Measurements from ENCODE around the gene SLC22A16.

SLC22A16 gene

DNA sequence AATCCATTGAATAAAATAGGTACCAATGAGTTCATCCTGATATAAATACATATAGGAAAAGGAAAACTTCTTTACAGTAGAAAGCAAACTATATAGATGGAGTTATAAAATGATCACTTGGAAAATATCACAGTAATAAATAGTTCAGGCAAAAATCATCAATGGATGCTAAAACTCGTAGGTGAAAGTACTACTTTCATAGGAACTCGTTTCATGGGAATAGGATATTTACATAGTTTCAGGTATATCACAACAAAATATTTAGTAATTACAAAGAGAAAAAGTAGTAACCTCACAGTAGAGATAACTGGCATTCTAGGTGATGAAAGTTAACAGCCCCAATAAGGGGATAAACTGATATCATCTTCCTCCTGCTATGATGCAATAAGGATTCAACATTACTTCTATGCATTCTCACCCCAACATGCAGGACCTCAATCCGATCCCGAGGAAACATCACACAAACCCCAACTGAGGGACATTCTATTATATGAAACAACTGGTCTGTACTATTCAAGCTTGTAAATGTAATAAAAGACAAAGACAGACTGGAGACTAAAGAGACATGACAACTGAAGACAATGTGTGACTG is 74.7 kb downstream of the SLC22A16 start:
- no peak for DNase-seq (ENCODE audit: low read depth)

DNA sequence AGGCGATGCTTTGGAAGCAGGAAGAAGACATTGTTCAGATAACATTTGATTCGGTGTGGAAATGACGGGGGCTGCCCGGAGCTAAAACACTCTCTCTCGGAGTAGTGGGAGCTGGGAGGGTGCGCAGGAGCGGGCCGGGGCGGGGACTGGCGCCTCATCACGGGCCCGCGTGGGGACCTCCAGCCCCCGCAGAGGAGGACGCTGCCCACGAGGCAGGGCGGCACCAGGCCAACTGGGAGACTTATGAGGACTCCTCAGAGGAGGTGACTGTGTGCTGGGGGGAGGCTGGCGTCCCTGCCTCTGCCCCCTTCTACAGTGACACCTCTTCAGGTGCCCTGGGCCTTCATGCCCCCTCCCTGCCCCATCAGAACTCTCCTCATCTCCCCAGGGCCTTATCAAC is 76.2 kb downstream of the SLC22A16 start:
- DNase-seq (ENCODE audit: low read depth): no peak

DNA sequence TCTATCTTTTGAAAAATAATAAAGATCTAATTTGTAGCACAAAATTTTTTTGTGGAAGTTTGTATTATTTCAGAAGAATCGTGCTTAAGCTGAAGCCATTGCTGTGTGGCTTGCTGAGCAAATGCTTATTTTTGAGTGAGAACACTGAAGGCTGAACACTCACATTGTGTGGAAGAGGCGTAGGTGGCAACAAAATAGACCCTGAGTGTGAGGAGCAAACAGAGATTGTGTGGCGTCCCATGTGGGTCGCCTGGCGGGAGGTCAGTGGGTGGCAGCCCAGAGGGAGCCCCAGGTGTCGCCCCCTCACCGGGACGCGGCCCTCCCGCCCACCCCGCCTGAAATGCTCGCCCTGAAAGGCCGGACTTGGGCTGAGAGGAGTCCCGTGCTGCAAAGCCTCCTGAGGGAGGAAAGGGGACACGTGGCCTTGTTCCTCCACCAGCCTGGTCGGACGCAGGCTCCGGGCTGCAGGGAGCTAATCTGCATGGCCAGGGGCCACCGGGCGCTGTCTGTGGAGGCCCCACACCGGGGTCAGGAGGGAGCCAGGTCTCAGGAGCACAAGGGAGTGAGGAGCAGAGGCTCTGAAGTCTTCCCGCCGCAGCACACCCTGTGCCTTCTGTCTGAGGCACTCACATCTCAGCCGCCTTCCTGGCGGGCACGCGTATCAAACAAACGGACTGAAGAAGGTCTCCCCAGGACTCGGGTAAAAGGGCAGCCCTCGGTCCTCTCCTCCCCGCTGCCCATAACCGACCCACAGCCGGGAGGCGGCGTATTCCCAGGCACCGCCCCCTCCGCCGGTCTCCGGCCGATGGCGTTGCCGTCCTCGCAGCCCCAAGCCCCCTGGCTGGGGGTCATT is 77.0 kb downstream of the SLC22A16 start:
- no peak for DNase-seq (ENCODE audit: low read depth)

DNA sequence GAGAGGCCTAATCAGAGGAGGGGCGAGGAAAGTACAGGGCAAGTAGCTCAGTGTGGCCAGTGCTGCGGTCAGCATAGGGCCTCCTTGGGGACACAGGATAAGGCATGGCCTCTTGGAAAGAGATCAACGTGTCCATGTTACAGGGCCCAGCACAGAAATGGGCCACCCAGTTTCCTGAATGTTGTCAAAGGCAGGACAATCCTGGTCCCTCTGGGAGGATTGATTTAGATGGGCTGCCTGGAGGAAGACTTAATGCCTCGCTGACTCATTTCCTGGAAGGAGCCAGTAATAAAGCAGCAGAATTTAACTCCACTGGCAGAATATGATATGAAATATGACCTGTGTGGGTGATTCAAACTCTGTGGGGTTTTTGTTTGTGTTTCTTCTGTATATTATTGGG is 77.6 kb downstream of the SLC22A16 start:
- no peak for DNase-seq (ENCODE audit: low read depth)

DNA sequence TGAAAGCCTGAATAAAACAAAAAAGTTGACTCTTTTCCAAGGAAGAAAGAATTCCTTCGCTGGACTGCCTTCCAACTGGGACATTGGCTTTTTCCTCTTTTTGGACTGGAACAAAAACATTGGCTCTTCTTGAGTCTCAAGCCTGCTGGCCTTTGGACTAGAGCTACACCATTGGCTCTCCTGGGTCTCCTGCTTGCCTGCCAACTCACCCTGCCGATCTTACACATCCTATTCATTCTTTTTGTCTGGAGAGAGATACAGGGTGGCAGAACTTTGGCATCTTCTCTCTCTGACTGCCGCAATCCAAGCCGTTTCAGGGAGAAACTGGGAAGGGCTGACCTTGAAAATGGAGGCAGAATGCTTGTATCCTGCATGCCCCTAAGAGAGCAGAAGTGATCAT is 81.2 kb downstream of the SLC22A16 start:
- DNase-seq (ENCODE audit: low read depth): no peak

DNA sequence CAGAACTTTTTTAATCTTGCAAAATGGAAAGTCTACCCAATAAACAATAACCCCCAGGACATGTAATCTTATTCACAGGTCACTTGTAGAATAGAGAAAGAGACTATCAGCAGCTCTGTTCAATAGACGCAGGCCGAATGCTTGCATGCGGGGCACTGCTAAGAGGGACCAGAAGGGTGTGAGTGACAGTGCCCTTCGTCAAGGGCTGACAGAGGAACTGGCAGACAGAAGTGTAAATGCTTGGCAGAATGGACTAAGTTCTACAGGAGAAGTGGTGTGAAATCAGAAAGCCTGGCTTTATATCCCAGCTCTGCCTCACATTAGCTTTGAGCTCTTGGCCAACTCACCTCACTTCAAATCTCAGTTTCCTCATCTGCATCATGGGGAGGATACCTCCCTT is 82.0 kb downstream of the SLC22A16 start:
- DNase-seq (ENCODE audit: low read depth): no peak

DNA sequence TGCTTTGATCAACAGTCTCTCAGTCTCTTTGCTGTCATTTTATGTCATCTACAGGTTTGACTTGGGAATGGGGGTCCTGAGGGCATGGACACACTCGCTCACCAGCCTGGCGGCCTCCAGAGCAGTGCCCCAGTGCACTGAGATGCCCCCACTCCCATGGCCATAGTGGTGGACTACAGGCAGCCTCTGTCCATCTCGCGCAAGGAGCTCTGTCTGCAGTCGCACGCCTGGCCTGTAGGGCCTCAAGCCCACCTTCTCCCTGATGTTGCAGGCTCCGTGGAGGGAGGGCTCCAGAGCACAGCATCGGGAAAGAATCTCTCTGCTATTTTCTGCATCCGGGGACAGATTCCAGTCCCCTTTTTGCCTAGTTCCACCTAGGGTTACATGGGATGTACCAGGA is 83.7 kb downstream of the SLC22A16 start:
- DNase-seq (ENCODE audit: low read depth): no peak

DNA sequence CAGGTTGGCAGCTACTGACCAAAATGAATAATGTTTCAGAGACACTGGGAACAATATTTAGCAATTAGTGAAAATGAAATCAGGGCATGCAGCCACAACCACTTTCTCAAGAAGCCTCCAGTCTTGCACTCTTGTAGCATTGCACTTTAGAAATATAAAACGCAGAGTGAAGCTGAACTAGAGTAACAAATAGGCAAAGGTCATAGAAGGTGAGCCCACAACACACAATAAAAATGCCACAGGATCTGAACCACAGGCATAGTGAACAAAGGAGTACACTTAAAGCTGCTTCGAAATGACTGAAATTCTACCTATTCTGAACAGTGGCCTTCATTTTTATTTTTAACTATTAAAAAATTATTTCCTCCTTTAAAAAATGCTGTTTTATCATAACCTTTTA is 86.0 kb downstream of the SLC22A16 start:
- no peak for DNase-seq (ENCODE audit: low read depth)

DNA sequence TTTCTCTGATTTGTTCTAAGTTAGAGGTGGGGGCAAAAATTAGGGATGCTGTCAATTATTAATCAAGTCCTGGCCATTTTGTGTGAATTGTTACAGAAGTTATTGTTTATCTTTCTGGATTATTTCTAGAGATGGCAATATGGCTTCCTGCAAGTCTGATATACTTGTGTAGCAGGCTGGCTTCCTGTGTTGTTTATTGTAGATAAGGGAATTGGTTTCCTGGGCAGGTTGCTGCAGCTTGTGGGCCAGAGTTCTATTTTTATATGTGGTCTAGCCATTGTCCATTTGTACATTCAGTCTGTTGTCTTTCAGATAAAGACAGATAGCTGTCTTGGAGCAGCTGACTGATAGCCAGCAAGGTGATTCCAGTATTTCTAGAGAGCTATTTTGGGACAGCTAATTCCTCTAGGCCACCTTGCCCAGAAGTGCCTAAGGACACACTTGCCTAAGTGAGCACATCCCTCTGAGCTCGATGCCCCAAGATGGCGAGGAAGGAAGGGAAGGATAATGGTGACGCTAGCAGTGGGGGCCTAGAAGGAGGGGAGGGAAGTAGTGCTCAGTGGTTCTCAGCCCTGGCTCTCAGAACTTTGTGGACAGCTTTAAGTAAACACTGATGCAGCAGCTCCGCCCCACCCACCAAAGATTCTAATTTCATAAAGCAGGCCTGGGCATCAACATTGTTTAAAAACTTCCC is 86.6 kb downstream of the SLC22A16 start:
- no peak for DNase-seq (ENCODE audit: low read depth)

DNA sequence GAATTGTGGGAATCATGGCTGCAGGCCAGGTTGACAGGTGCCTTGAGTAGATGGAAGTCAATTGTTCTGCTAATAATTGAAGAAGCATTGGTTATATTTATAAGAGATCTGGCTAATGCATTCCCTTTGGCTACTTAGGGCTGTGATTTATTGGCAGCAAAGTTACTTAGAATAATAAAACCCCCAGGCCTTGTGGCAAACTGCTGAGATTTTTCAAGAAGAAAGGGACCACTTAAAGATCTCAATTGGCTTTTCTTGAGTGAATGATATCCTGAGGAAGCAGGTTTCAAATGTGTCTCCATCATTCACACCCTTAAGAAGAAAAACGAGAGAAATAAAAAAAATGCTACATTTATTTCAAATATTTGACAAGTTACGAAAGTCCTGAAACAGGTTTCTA is 88.4 kb downstream of the SLC22A16 start:
- DNase-seq (ENCODE audit: low read depth): no peak

DNA sequence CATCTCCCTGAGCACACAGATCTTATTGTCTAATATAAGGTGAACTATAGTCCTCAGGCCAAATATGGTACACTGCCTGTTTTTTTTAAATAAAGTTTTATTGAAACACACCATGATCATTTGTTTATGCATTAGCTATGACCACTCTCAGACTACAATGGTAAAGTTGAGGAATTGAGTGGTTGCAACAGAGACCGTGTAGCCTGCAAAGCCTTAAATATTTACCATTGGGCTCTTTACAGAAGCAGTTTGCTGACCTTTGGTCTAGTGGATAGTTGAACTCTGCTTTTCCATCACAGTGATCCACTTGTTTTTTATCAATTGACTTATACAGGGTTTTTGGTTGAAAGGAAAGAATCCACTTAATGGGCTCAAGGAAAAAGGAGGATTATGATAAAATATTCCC is 91.0 kb downstream of the SLC22A16 start:
- no peak for DNase-seq (ENCODE audit: low read depth)

DNA sequence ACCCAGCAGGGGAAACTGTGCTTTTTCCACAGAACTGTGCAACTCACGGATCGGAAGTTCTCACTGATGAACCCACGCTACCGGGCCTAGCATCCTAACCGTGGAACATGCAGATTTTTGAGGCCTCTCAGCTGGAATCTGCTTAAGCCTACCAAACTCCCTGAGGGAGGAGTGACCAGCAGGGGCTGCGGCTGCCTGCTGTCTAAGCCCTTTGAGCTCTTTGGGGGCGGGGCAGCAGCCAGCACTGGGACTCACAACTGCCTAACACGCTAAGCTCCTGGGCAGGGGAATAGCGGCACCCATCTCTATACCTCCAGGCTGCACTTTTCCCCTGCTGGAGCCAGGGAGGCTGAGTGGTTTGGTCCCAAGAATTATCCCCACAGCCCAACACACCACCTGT is 97.9 kb downstream of the SLC22A16 start:
- no peak for DNase-seq (ENCODE audit: low read depth)
